SK-N-SH treated with all-trans-retinoic acid at 6 μM for 48 hours (cell line): ENCODE measurements around the gene KRT82.

ENCODE experiments used
- ATAC-seq: fragments of 200-7000 bp; cut with Tn5 transposase; 3 replicates; pipeline ENCODE4 v1.9.1; 2020; ENCODE audit warnings: mild to moderate bottlenecking, moderate library complexity
- ARNTL ChIP-seq: fragments of 450-650 bp; formaldehyde crosslinking; IDR thresholded peaks from 2 replicates; pipeline ENCODE4 v1.5.0; 2020; ENCODE audit warnings: low read depth, mild to moderate bottlenecking, moderate library complexity, borderline replicate concordance
- BACH2 ChIP-seq: fragments of 250-450 bp; sonication (Bioruptor Pico); IDR thresholded peaks from 2 replicates; pipeline ENCODE4 v1.9.0; 2021; ENCODE audit warnings: mild to moderate bottlenecking, borderline replicate concordance
- CSDC2 ChIP-seq: fragments of 250-450 bp; sonication (Bioruptor Pico); IDR thresholded peaks from 2 replicates; pipeline ENCODE4 v1.5.0; 2020; ENCODE audit warnings: mild to moderate bottlenecking, moderate library complexity
- ESRRG ChIP-seq: fragments of 250-450 bp; sonication (Bioruptor Pico); IDR thresholded peaks from 2 replicates; pipeline ENCODE4 v1.6.1; 2021; ENCODE audit warnings: mild to moderate bottlenecking
- GLIS3 ChIP-seq: fragments of 250-450 bp; sonication (Bioruptor Pico); IDR thresholded peaks from 2 replicates; pipeline ENCODE4 v1.5.0; 2020; ENCODE audit warnings: mild to moderate bottlenecking, moderate library complexity
- ISL1 ChIP-seq: fragments of 250-450 bp; sonication (Bioruptor Pico); IDR thresholded peaks from 2 replicates; pipeline ENCODE4 v2.1.2; 2022; ENCODE audit warnings: mild to moderate bottlenecking, moderate library complexity
- OSR1 ChIP-seq: fragments of 250-450 bp; sonication (Bioruptor Pico); IDR thresholded peaks from 2 replicates; pipeline ENCODE4 v1.8.0; 2022; ENCODE audit warnings: moderate library complexity, mild to moderate bottlenecking, inconsistent platforms
- PPARA ChIP-seq: fragments of 250-450 bp; sonication (Bioruptor Pico); IDR thresholded peaks from 2 replicates; pipeline ENCODE4 v1.5.0; 2020; ENCODE audit warnings: mild to moderate bottlenecking, borderline replicate concordance
- RARB ChIP-seq: fragments of 250-450 bp; sonication (Bioruptor Pico); IDR thresholded peaks from 2 replicates; pipeline ENCODE4 v1.8.0; 2021; ENCODE audit warnings: mild to moderate bottlenecking, moderate library complexity
- SNAI2 ChIP-seq: fragments of 250-450 bp; sonication (Bioruptor Pico); IDR thresholded peaks from 2 replicates; pipeline ENCODE4 v1.5.0; 2020; ENCODE audit warnings: mild to moderate bottlenecking, moderate library complexity
- TCF4 ChIP-seq: fragments of 250-450 bp; sonication (Bioruptor Pico); IDR thresholded peaks from 2 replicates; pipeline ENCODE4 v1.8.0; 2021; ENCODE audit warnings: mild to moderate bottlenecking, moderate library complexity, borderline replicate concordance
- TOX ChIP-seq: fragments of 250-450 bp; sonication (Bioruptor Pico); IDR thresholded peaks from 2 replicates; pipeline ENCODE4 v1.8.0; 2021; ENCODE audit warnings: mild to moderate bottlenecking, moderate library complexity, borderline replicate concordance
- ZC3H10 ChIP-seq: fragments of 250-450 bp; sonication (Bioruptor Pico); IDR thresholded peaks from 2 replicates; pipeline ENCODE4 v1.5.1; 2021; ENCODE audit warnings: mild to moderate bottlenecking, moderate library complexity
- ZFP3 ChIP-seq: fragments of 250-450 bp; sonication (Bioruptor Pico); IDR thresholded peaks from 2 replicates; pipeline ENCODE4 v1.5.0; 2020; ENCODE audit warnings: mild to moderate bottlenecking, moderate library complexity
- ZNF565 ChIP-seq: fragments of 450-650 bp; formaldehyde crosslinking; conservative IDR thresholded peaks from 2 replicates; pipeline ENCODE4 v1.5.0; 2020; ENCODE audit warnings: low read depth, mild to moderate bottlenecking, moderate library complexity
- ZNF70 ChIP-seq: fragments of 450-650 bp; formaldehyde crosslinking; IDR thresholded peaks from 2 replicates; pipeline ENCODE4 v1.5.0; 2020; ENCODE audit warnings: mild to moderate bottlenecking, moderate library complexity
- TF ChIP-seq, protein P1 (sequence below): fragments of 250-450 bp; sonication (Bioruptor Pico); IDR thresholded peaks from 2 replicates; pipeline ENCODE4 v1.5.1; 2021; ENCODE audit warnings: mild to moderate bottlenecking, moderate library complexity
- TF ChIP-seq, protein P2 (sequence below): fragments of 250-450 bp; sonication (Bioruptor Pico); IDR thresholded peaks from 2 replicates; pipeline ENCODE4 v1.5.0; 2020; ENCODE audit warnings: mild to moderate bottlenecking, moderate library complexity
- TF ChIP-seq, protein P3 (sequence below): fragments of 250-450 bp; sonication (Bioruptor Pico); IDR thresholded peaks from 2 replicates; pipeline ENCODE4 v1.8.0; 2021; ENCODE audit warnings: low read depth, mild to moderate bottlenecking, moderate library complexity, borderline replicate concordance
- TF ChIP-seq, protein P4 (sequence below): fragments of 250-450 bp; sonication (Bioruptor Pico); IDR thresholded peaks from 2 replicates; pipeline ENCODE4 v1.8.0; 2020; ENCODE audit warnings: mild to moderate bottlenecking, moderate library complexity, borderline replicate concordance
- TF ChIP-seq, protein P5 (sequence below): fragments of 250-450 bp; sonication (Bioruptor Pico); IDR thresholded peaks from 2 replicates; pipeline ENCODE4 v1.5.1; 2020; ENCODE audit warnings: low read depth, mild to moderate bottlenecking, moderate library complexity

Gene KRT82

DNA sequence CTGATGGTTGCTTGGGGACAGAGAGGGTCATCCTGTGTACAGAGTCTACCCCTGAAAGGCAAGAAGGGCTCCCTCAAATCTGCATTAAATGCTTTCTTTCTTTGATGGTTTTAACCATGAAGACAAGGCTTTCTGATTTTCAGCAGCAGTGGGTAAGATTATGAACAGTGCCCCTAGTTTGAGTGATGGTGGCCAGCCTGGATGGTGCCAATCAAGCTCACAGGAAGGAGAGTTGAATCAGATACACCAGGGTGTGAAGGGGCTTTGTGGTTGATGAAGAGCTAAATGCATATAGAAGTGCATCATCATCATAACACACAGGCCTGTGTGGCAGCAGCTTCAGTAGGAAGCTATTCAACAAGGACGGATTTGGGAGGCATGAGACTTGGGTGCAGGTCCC, 44.6 kb downstream of the KRT82 start:
- no peak for ATAC-seq

DNA sequence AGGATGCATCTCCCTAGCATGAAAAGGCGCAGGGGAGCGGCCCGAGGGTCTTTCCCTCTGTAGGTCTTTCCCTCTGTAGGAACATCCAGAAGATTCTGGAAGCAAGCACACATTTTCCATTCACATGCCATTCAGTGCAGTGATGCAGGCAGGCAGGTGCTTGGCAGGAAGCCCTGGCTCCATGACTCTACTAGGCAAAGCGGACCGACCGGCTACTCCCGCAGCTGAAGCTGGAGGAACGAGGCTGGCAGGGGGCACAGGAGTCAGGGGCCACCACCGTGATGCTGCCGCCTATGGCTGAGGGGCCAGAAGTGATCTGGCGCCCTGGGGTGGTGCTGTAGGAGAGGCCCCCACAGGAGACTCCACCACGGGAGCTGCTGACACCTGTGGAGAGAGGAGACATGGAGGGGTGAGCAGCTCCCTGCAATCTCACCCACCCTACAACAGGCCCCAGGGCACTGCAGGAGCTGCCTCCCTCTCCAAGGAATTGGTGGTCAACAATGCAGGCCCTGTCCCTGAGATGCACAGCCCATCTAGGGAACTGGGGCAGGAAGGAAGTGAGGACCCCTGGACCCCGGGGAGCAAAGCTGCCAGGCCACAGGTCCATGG, 45.4 kb downstream of the KRT82 start:
- no peak for ATAC-seq
- TF ChIP-seq ESRRG (CRISPR knock-in tag) (no peak), CSDC2 (CRISPR knock-in tag) (no peak), ZNF70 (CRISPR knock-in tag) (no peak), TOX (CRISPR knock-in tag) (no peak), ZC3H10 (CRISPR knock-in tag) (no peak), ISL1 (CRISPR knock-in tag) (no peak), RARB (CRISPR knock-in tag) (no peak), GLIS3 (CRISPR knock-in tag) (no peak), SNAI2 (CRISPR knock-in tag) (no peak), ARNTL (CRISPR knock-in tag) (no peak)
- TF ChIP-seq, protein P1, sequence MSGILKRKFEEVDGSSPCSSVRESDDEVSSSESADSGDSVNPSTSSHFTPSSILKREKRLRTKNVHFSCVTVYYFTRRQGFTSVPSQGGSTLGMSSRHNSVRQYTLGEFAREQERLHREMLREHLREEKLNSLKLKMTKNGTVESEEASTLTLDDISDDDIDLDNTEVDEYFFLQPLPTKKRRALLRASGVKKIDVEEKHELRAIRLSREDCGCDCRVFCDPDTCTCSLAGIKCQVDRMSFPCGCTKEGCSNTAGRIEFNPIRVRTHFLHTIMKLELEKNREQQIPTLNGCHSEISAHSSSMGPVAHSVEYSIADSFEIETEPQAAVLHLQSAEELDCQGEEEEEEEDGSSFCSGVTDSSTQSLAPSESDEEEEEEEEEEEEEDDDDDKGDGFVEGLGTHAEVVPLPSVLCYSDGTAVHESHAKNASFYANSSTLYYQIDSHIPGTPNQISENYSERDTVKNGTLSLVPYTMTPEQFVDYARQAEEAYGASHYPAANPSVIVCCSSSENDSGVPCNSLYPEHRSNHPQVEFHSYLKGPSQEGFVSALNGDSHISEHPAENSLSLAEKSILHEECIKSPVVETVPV (CRISPR knock-in tag) = no peak
- TF ChIP-seq, protein P2, sequence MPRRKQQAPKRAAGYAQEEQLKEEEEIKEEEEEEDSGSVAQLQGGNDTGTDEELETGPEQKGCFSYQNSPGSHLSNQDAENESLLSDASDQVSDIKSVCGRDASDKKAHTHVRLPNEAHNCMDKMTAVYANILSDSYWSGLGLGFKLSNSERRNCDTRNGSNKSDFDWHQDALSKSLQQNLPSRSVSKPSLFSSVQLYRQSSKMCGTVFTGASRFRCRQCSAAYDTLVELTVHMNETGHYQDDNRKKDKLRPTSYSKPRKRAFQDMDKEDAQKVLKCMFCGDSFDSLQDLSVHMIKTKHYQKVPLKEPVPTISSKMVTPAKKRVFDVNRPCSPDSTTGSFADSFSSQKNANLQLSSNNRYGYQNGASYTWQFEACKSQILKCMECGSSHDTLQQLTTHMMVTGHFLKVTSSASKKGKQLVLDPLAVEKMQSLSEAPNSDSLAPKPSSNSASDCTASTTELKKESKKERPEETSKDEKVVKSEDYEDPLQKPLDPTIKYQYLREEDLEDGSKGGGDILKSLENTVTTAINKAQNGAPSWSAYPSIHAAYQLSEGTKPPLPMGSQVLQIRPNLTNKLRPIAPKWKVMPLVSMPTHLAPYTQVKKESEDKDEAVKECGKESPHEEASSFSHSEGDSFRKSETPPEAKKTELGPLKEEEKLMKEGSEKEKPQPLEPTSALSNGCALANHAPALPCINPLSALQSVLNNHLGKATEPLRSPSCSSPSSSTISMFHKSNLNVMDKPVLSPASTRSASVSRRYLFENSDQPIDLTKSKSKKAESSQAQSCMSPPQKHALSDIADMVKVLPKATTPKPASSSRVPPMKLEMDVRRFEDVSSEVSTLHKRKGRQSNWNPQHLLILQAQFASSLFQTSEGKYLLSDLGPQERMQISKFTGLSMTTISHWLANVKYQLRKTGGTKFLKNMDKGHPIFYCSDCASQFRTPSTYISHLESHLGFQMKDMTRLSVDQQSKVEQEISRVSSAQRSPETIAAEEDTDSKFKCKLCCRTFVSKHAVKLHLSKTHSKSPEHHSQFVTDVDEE (CRISPR knock-in tag) = no peak
- TF ChIP-seq, protein P3, sequence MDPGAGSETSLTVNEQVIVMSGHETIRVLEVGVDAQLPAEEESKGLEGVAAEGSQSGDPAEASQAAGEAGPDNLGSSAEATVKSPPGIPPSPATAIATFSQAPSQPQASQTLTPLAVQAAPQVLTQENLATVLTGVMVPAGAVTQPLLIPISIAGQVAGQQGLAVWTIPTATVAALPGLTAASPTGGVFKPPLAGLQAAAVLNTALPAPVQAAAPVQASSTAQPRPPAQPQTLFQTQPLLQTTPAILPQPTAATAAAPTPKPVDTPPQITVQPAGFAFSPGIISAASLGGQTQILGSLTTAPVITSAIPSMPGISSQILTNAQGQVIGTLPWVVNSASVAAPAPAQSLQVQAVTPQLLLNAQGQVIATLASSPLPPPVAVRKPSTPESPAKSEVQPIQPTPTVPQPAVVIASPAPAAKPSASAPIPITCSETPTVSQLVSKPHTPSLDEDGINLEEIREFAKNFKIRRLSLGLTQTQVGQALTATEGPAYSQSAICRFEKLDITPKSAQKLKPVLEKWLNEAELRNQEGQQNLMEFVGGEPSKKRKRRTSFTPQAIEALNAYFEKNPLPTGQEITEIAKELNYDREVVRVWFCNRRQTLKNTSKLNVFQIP (CRISPR knock-in tag) = no peak

More for the DNA sequence above, 44.6 kb downstream of the KRT82 start:
- TF ChIP-seq OSR1 (no peak), CSDC2 (CRISPR knock-in tag) (no peak), BACH2 (CRISPR knock-in tag) (no peak), ISL1 (CRISPR knock-in tag) (no peak), TCF4 (no peak), TOX (CRISPR knock-in tag) (no peak), ESRRG (CRISPR knock-in tag) (no peak), GLIS3 (CRISPR knock-in tag) (no peak), ZNF70 (CRISPR knock-in tag) (no peak), ZFP3 (no peak), SNAI2 (CRISPR knock-in tag) (no peak), PPARA (CRISPR knock-in tag) (no peak), ZNF565 (CRISPR knock-in tag) (no peak)
- TF ChIP-seq, protein P4, sequence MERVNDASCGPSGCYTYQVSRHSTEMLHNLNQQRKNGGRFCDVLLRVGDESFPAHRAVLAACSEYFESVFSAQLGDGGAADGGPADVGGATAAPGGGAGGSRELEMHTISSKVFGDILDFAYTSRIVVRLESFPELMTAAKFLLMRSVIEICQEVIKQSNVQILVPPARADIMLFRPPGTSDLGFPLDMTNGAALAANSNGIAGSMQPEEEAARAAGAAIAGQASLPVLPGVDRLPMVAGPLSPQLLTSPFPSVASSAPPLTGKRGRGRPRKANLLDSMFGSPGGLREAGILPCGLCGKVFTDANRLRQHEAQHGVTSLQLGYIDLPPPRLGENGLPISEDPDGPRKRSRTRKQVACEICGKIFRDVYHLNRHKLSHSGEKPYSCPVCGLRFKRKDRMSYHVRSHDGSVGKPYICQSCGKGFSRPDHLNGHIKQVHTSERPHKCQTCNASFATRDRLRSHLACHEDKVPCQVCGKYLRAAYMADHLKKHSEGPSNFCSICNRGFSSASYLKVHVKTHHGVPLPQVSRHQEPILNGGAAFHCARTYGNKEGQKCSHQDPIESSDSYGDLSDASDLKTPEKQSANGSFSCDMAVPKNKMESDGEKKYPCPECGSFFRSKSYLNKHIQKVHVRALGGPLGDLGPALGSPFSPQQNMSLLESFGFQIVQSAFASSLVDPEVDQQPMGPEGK (CRISPR knock-in tag) = no peak
- TF ChIP-seq, protein P2 (CRISPR knock-in tag) = no peak
- TF ChIP-seq, protein P5, sequence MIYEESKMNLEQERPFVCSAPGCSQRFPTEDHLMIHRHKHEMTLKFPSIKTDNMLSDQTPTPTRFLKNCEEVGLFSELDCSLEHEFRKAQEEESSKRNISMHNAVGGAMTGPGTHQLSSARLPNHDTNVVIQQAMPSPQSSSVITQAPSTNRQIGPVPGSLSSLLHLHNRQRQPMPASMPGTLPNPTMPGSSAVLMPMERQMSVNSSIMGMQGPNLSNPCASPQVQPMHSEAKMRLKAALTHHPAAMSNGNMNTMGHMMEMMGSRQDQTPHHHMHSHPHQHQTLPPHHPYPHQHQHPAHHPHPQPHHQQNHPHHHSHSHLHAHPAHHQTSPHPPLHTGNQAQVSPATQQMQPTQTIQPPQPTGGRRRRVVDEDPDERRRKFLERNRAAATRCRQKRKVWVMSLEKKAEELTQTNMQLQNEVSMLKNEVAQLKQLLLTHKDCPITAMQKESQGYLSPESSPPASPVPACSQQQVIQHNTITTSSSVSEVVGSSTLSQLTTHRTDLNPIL = no peak
- TF ChIP-seq, protein P1 (CRISPR knock-in tag) = no peak
- TF ChIP-seq, all 23 proteins: peak for 0
